ENCODE data around the gene ABLIM2.

ABLIM2 gene

DNA sequence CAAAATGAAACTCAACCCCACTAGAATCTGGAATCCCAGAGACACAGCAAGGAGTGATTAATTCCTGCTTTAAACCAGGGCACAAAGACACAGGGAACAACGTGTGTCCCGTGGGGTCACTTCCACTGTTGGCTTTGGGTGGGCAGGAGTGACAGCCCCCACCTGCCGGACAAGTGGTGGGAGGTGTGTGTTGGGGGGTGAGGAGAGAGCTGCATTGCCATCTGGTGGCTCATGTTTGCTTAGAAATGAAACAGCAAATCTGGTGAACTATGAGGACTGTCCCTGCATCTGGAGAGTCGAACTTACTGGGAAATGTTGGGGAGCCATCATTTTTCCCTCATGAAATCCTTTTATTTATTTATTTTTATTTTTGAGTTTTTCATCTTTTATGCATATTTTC, 143.1 kb downstream of the ABLIM2 start:
- no peak for DNase-seq

DNA sequence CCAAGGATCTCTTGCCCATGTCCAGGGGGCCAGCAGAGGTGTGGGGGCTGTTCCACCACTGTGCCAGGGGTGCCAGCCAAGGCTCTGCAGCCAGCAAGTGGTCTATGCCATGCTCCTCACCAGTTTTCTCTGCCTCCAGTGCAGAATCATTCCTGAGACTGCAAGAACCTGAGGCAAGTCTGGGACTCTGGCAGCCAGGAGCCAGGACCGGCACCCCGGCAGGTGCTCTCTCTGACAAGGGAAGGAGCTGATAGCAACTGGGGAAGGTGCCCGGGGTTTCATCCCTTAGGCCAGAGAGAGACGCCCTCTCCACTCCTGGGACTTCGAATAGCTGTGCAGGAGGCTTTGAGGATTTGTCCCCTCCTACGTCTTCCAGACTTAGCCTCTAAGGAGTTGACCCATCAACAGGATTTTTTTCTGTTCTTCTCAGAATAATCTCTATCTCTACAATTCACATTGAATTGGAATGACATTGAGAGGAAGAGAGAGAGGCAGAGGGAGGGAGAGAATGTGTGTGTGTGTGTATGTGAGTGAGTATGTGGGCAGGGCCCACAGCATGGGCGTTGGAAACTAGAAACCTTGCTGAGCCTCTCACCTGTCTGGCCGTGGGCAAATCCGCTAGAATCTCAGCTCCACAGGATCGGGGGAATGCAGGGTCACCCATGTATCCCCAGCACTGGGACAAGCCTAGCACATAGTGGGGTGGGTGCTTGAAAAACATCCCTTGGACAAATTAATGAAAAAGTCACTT, 144.5 kb downstream of the ABLIM2 start:
- no peak for DNase-seq

DNA sequence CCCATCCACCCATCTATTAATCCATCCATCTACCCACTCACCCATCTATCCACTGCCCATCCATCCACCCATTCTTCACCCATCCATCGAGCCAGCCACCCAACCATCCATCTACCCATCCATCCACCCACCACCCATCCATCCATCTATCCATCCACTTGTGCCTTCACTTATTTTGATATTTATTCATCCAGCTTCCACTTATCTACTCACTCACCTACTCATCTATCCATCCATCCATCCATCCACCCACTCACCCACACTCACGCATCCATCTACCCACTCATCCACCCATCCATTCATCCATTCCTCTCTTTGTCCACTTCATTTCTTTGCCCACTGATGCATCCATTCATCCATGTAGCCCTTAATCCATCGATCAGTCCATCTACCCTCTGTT, 146.1 kb downstream of the ABLIM2 start:
- no peak for DNase-seq

DNA sequence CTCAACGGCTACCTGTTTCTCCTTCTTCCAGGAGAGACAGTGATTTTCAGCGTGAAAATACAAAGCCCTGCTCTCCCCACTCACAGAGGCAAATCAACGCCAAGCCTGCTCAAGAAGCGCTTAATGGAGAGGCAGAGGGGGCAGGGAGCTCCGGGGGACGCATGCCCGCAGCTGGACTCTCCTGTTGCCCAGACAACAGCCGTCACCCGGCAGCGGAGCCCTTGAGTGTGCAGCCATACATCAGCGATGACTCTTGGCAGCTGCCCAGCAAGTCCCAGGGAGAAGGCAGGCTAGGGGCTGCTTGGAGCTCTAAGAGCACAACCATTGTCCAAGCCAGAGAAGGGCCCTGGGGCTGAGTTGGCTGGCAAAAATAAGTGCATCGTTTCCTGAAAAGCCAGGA, 148.0 kb downstream of the ABLIM2 start:
- no peak for DNase-seq

- no peak for DNase-seq
These were observed 148.7 kb downstream of the ABLIM2 start for GRCh38 chr4:8009710-8010511.

DNA sequence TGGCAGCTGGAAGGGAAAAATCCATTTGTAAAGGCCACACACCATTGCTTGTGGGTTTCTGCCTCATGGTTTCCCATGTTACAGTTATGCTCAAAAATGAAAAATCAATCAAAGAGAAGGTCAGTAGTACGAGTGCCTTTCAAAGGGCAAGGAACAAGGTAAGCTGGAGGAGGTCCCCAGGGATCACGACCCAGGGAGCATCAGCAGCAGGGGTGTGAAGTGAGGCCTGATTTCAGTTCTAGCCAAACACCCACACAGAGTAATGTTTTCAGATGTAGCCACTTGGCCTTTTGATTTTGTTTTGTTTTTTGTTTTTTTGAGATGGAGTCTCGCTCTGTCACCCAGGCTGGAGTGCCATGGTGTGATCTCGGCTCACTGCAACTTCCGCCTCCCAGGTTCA, 149.5 kb downstream of the ABLIM2 start:
- DNase-seq, result no peak

DNA sequence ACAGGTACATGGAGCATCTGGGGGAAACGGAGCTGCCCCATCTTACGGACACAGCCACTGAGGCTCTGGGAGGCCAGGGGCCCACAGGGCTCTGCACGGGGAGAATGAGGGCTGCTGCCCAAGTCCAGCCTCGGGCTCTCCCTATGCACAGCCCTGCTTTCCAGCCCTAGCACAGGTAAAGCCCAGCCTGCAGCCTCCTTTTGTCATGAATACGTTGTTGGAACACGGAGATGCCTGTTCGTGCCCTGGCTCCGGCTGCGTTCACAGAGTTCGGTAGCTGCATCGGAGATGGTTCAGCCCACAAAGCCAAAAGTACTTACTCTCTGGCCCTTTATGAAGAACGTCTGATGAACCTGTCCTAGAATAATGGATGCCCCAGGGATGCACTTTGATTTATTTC, 150.2 kb downstream of the ABLIM2 start:
- DNase-seq, result no peak

GRCh38 chr4:8007581-8007980, 151.0 kb downstream of the ABLIM2 start:
- DNase-seq, result no peak

GRCh38 chr4:8006471-8006870, 152.1 kb downstream of the ABLIM2 start:
- DNase-seq, result no peak

GRCh38 chr4:8005814-8006215, 152.8 kb downstream of the ABLIM2 start:
- no peak for DNase-seq

DNA sequence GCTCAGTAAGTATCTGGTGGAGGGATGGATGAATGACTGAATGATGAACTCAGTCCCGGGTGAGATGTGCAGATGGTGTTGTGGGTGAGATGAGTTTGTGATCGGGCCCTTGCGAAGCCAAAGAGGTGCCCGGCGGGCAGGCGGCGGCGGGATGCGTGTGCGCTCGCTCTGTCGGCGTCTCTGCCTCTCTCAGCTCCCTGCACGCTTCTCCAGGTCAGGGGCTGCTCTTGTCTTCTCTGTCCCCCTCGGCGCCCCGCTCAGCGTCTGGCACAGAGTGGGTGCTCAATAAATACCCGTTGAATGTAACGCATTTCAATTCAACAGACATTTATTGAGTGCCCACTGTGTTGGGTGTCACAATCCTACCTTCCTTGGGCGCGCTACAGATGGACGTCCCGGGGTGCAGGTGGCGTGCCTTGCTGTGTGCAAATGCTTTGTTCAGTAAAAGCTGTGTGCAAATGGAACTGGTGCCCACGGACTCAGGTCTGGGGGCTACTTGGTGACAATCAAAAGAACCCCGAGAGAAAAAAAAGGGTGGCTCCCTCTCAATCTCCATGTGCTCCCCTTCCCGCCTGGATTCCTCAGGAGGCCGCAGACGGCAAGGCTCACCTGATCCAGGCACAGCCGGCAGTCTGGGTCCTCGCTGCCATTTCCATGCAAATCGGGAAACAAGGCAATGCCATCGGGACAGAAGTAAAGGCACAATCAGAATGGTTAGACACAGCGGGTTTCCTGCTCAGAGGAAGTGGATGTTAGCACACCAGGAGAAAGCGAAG, 153.4 kb downstream of the ABLIM2 start:
- no peak for DNase-seq

DNA sequence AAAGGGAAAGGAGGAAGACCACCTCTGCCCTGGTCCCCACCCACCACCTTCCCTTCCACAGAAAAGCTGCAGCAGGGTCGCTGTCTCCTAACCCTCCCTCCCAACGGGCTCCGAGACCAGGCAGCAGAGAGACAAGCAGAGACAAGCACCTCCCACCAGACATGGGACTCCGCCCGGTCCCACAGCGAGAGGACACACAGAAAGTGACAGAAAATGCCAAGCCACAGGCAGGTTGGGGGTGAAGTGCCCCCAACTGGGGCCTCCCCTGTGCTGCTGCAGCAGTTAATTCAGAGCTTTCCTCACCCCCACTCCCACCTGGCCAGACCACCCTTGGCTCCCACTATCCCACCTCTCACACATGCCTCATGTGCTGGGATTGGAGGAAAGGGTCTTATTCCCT, 154.5 kb downstream of the ABLIM2 start:
- DNase-seq, result no peak

- DNase-seq, result no peak
These were observed 155.9 kb downstream of the ABLIM2 start for GRCh38 chr4:8002525-8003309.

DNA sequence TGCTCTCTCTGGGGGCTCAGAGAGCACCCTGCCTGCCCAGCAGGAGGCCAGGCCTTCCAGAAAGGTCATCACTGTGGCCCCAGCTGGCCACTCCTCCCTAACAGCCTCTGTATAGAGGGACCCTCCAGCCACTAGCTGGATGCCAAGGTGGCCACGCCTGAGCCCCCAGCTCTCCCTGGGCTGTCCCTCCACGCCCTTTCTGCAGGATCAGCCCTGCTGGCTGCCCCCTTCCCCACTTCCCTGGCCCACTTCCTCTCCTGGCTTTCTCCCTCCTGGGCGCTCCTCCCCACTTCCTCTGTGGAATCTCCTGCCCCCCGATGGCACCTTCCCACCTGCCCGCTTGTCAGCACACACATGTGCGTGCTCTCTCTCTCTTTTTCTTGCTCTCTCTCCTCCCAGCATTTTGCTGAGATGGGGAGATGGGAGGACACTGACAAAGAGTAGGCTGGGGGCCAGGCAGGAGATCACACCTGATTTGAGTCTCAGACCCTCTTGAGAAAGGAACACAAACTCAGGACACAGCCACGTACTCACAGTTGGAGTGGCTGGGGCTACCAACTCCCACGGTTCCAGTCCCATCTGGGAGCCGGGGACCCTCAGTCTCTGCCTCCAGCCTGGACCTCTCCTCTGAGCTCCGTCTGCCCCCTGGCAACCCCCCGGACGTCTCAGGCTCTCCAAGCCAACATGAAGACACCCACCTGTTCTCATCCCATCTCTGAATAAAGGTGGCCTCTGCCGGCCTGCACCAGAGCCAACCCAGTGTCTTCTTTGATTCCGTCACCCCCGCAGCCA, 156.9 kb downstream of the ABLIM2 start:
- no peak for DNase-seq

- DNase-seq, result no peak
These were observed 157.7 kb downstream of the ABLIM2 start for GRCh38 chr4:8000721-8001491.

DNA sequence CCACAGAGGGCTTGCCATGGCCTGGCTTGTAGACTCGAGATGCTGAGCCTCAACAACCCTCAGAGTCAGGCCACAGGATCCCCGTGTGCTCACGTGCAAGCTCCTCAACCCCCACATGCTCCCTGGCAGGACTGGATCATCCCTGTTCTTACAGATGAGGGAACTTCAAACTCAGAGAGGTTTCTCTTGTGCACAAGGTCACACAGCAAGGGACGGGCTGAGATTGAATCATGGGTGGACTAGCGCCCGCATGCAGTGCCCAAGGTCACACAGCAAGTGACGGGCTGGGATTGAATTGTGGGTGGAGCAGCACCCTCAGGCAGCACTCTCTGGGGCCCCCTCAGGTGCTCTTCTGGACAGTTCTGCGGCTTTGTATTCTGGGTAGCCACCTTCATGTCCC, 158.4 kb downstream of the ABLIM2 start:
- DNase-seq, result no peak

GRCh38 chr4:7999695-8000094, 158.9 kb downstream of the ABLIM2 start:
- DNase-seq, result no peak

DNA sequence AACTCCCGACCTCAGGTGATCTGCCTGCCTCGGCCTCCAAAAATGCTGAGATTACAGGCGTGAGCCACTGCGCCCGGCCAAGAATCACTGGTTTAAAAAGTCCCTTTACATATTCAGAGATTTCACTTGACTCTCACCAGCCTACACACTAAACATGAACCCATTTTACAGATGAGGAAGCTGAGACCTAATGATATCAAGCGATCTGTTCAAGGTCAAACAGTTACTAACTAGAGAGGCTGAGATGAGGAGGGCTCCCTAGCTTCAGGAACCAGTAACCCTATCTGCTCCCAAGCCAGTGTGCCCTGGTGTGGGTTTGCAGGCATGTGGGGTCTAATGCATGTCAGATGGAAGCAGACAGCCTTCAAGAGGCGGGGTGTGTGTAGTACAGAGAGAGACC, 159.3 kb downstream of the ABLIM2 start:
- no peak for DNase-seq

DNA sequence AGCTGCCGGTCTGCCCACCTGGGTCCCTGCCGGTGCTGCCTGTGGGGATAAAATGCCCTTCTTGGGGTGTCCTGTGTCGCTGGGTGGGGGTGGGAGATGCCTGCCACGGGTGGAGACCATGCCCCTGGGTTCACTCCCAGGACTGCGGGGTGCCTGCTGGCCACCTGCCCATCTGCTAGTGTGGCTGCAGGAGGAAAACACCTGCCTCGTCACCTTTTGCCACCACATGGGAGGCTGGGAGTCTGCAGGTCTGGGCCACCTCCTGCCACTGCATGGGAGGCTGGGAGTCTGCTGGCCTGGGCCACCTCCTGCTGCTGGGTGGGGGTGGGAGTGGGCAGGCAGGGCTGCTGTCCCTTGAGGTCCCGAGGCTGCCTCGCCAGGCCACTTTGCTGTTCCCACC, 160.2 kb downstream of the ABLIM2 start:
- DNase-seq, result no peak

- no peak for DNase-seq
These were observed 162.7 kb downstream of the ABLIM2 start for GRCh38 chr4:7995866-7996265.

- DNase-seq, result no peak
These were observed 163.5 kb downstream of the ABLIM2 start for GRCh38 chr4:7995135-7995534.
